ENCODE results near the gene CHTF18. TPM values are rescaled to one million over a fixed set of nuclear protein-coding genes. Genes with fewer than 3 reads are reported as not detected.

CHTF18 gene
- total and polyA plus RNA-seq, 4 donors = 7.5 to 17.4 (median 14.9) TPM

- Histone ChIP-seq H3K9me3 (ENCODE audit: control insufficient read depth in 4 of 4, insufficient read depth in 3 of 4, low read length in 3 of 4) (peaks cover 0 to 9% (median 5%) of the 10 kb centered on the region in 4 donors), H3K4me1 (ENCODE audit: control insufficient read depth in 5 of 5, insufficient read depth in 5 of 5, low read length in 5 of 5) (no peaks in the 10 kb centered on the region), H3K4me3 (no peak overlapping the region), H3K27me3 (ENCODE audit: control insufficient read depth in 3 of 3, insufficient read depth in 3 of 3, low read length in 2 of 3) (no peaks in the 10 kb centered on the region), H3K27ac (ENCODE audit: low read depth in 1 of 2, low read length in 1 of 2) (no peak overlapping the region), H3K9ac (ENCODE audit: insufficient read depth in 1 of 2, low read length in 2 of 2) (no peak overlapping the region), H3K36me3 (ENCODE audit: control insufficient read depth in 4 of 4, insufficient read depth in 4 of 4, low read length in 4 of 4) (no peaks in the 10 kb centered on the region)
- no peak for DNase-seq
- TF ChIP-seq CTCF (IDR thresholded peaks at IDR 0.05; ENCODE audit: control extremely low read depth, extremely low read depth) = no peak
- WGBS, 2 donors = 77 to 87% methylated on average over 22 to 24 of the region's 24 CpGs
- no peak for ATAC-seq (ENCODE audit: insufficient read depth, low FRiP score)
Measured at GRCh38 chr16:839643-840408, 51.4 kb downstream of the CHTF18 start.

GRCh38 chr16:840561-841454 lies 52.4 kb downstream of the CHTF18 start:
- no peak overlapping the region for H3K27ac ChIP-seq (ENCODE audit: low read depth in 1 of 2, low read length in 1 of 2)
- no peak overlapping the region for H3K9ac ChIP-seq (ENCODE audit: insufficient read depth in 1 of 2, low read length in 2 of 2)
- TF ChIP-seq CTCF (IDR thresholded peaks at IDR 0.05; ENCODE audit: control extremely low read depth, extremely low read depth) = no peak
- no peaks in the 10 kb centered on the region for H3K4me1 ChIP-seq (ENCODE audit: control insufficient read depth in 5 of 5, insufficient read depth in 5 of 5, low read length in 5 of 5)
- H3K36me3 ChIP-seq (ENCODE audit: control insufficient read depth in 4 of 4, insufficient read depth in 4 of 4, low read length in 4 of 4) = no peaks in the 10 kb centered on the region
- DNase-seq = no peak
- H3K27me3 ChIP-seq (ENCODE audit: control insufficient read depth in 3 of 3, insufficient read depth in 3 of 3, low read length in 2 of 3) = no peaks in the 10 kb centered on the region
- peaks cover 0 to 9% (median 2%) of the 10 kb centered on the region in 4 donors for H3K9me3 ChIP-seq (ENCODE audit: control insufficient read depth in 4 of 4, insufficient read depth in 3 of 4, low read length in 3 of 4)
- no peak overlapping the region for H3K4me3 ChIP-seq
- WGBS, 2 donors = 80 to 85% methylated on average over 34 of the region's 34 CpGs
- ATAC-seq (ENCODE audit: insufficient read depth, low FRiP score) = no peak

- Histone ChIP-seq H3K27me3 (ENCODE audit: control insufficient read depth in 3 of 3, insufficient read depth in 3 of 3, low read length in 2 of 3) (no peaks in the 10 kb centered on the region), H3K9me3 (ENCODE audit: control insufficient read depth in 4 of 4, insufficient read depth in 3 of 4, low read length in 3 of 4) (peaks cover 0 to 3% (median 1%) of the 10 kb centered on the region in 4 donors), H3K36me3 (ENCODE audit: control insufficient read depth in 4 of 4, insufficient read depth in 4 of 4, low read length in 4 of 4) (no peaks in the 10 kb centered on the region), H3K4me3 (no peak overlapping the region), H3K9ac (ENCODE audit: insufficient read depth in 1 of 2, low read length in 2 of 2) (no peak overlapping the region), H3K4me1 (ENCODE audit: control insufficient read depth in 5 of 5, insufficient read depth in 5 of 5, low read length in 5 of 5) (no peaks in the 10 kb centered on the region), H3K27ac (ENCODE audit: low read depth in 1 of 2, low read length in 1 of 2) (no peak overlapping the region)
- DNase-seq (no peak), ATAC-seq (ENCODE audit: insufficient read depth, low FRiP score) (no peak)
- WGBS, 2 donors = 82 to 88% methylated on average over 27 of the region's 27 CpGs
- no peak for TF ChIP-seq CTCF (IDR thresholded peaks at IDR 0.05; ENCODE audit: control extremely low read depth, extremely low read depth)
Measured at GRCh38 chr16:841455-842060, 53.1 kb downstream of the CHTF18 start.

Measured in lung (tissue), 12 donors.